Gastroesophageal sphincter (tissue), 2 donors: Measurements from ENCODE around the gene RAET1E.

Experiments used
- EP300 ChIP-seq: sonication (generic); formaldehyde crosslinking; IDR thresholded peaks from one replicate; pipeline ENCODE4 v1.6.1; 2017; ENCODE audit warnings: antibody characterized with exemption, mild to moderate bottlenecking
- POLR2A ChIP-seq, 2 donors: fragments of 450-650 bp; IDR thresholded peaks; one replicate each; pipeline ENCODE4 v1.6.1; 2017; ENCODE audit warnings: antibody characterized with exemption in 2 of 2, mild to moderate bottlenecking in 2 of 2, moderate library complexity in 1 of 2
- POLR2AphosphoS5 ChIP-seq: sonication (generic); formaldehyde crosslinking; IDR thresholded peaks from one replicate; pipeline ENCODE4 v1.6.1; 2017; ENCODE audit warnings: antibody characterized with exemption

- TF ChIP-seq POLR2AphosphoS5 (no peak), EP300 (no peak), POLR2A (IDR thresholded peaks at IDR 0.05) (no peak)
Measured at GRCh38 chr6:149925974-149926777, 28.3 kb upstream of the RAET1E start.
